CD4-positive, CD25-positive, alpha-beta regulatory T cell (primary cell): Measurements from ENCODE around the gene PSMD7. TPM values are rescaled to one million over a fixed set of nuclear protein-coding genes. Genes with fewer than 3 reads are reported as not detected.

Experiments
- ATAC-seq, 2 donors: fragments of 150-1000 bp; cut with Tn5 transposase; one replicate each; pipeline ENCODE4 v1.10.0; 2021; ENCODE audit warnings: low read depth in 2 of 2, moderate number of reproducible peaks in 2 of 2, moderate library complexity in 1 of 2
- DNase-seq, 3 donors: peaks; one replicate each; pipeline versions ENCODE4 v3.0.0 to v3.0.0-alpha.2; 2012 to 2022; ENCODE audit warnings: mixed read lengths in 1 of 3
- H3K27ac ChIP-seq: one replicate; pipeline ENCODE4 v1.7.0; 2013; ENCODE audit warnings: mild to moderate bottlenecking, low read length; ENCODE audit not compliant: insufficient read depth, poor library complexity, severe bottlenecking
- H3K27me3 ChIP-seq: one replicate; pipeline ENCODE4 v1.7.0; 2013; ENCODE audit warnings: low read length; ENCODE audit not compliant: control insufficient read depth, insufficient read depth
- H3K36me3 ChIP-seq: one replicate; pipeline ENCODE4 v1.7.0; 2013; ENCODE audit warnings: mild to moderate bottlenecking, low read length, moderate library complexity; ENCODE audit not compliant: control insufficient read depth, insufficient read depth
- H3K4me1 ChIP-seq: 2 replicates; pipeline ENCODE4 v1.7.0; 2013; ENCODE audit warnings: mild to moderate bottlenecking, low read length; ENCODE audit not compliant: insufficient read depth, control insufficient read depth, poor library complexity, severe bottlenecking
- H3K4me3 ChIP-seq: one replicate; pipeline ENCODE4 v1.7.0; 2013; ENCODE audit warnings: low read depth, mild to moderate bottlenecking, low read length, moderate library complexity
- H3K9me3 ChIP-seq, 2 experiments: 1 replicate in 1 of 2; 2 replicates in 1 of 2; pipeline ENCODE4 v1.7.0; 2013; ENCODE audit warnings: low read length in 2 of 2, mild to moderate bottlenecking in 1 of 2, moderate library complexity in 1 of 2; ENCODE audit not compliant: control insufficient read depth in 2 of 2
- H3K27ac Mint-ChIP-seq, 3 donors: one replicate each; pipeline ENCODE4 v1.8.0; 2020 to 2022; ENCODE audit warnings: mild to moderate bottlenecking in 3 of 3, mixed read lengths in 3 of 3, moderate library complexity in 2 of 3
- H3K27me3 Mint-ChIP-seq: one replicate; pipeline ENCODE4 v1.8.0; 2022; ENCODE audit warnings: mild to moderate bottlenecking, mixed read lengths
- H3K36me3 Mint-ChIP-seq: one replicate; pipeline ENCODE4 v1.8.0; 2020; ENCODE audit warnings: mixed read lengths
- H3K4me1 Mint-ChIP-seq, 4 donors: one replicate each; pipeline ENCODE4 v1.8.0; 2020 to 2022; ENCODE audit warnings: mixed read lengths in 4 of 4, mild to moderate bottlenecking in 1 of 4
- H3K4me3 Mint-ChIP-seq, 4 donors: one replicate each; pipeline ENCODE4 v1.8.0; 2020 to 2022; ENCODE audit warnings: mild to moderate bottlenecking in 4 of 4, mixed read lengths in 4 of 4, moderate library complexity in 3 of 4
- H3K9me3 Mint-ChIP-seq, 7 donors: one replicate each; pipeline ENCODE4 v1.8.0; 2020 to 2022; ENCODE audit warnings: mixed read lengths in 7 of 7, mild to moderate bottlenecking in 3 of 7, moderate library complexity in 2 of 7
- polyA plus RNA-seq, 4 donors: library from polyadenylated mRNA; unstranded; fragments of 300-500 nt; fragmentation: Illumina TruSeq; gene quantifications; one replicate each; pipeline ENCODE4 v1.2.3, GENCODE V29; 2021
- total RNA-seq: library from RNA; stranded (reverse); gene quantifications from one replicate; pipeline ENCODE4 v1.2.3, GENCODE V29; 2022

Gene PSMD7
- total and polyA plus RNA-seq, 5 donors from 2014 or later = 97.3 to 130 (median 106) TPM

GRCh38 chr16:74280448-74280847 lies 16.2 kb upstream of the PSMD7 start:
- Histone ChIP-seq H3K4me1 (no peaks in the 10 kb centered on the region), H3K27ac (no peak overlapping the region), H3K36me3 (no peaks in the 10 kb centered on the region), H3K27me3 (peaks cover 10% of the 10 kb centered on the region), H3K9me3 (no peaks in the 10 kb centered on the region), H3K4me3 (no peak overlapping the region)
- peak overlapping the region in 1 of 4 donors; percentile 74 for H3K4me3 Mint-ChIP-seq
- DNase-seq (no peak), ATAC-seq (no peak)
- no peaks in the 10 kb centered on the region for H3K36me3 Mint-ChIP-seq
- H3K27ac Mint-ChIP-seq = no peak overlapping the region
- peaks cover 0 to 7% (median 3%) of the 10 kb centered on the region in 7 donors for H3K9me3 Mint-ChIP-seq
- H3K27me3 Mint-ChIP-seq = peaks cover 24% of the 10 kb centered on the region
- no peaks in the 10 kb centered on the region for H3K4me1 Mint-ChIP-seq

DNA sequence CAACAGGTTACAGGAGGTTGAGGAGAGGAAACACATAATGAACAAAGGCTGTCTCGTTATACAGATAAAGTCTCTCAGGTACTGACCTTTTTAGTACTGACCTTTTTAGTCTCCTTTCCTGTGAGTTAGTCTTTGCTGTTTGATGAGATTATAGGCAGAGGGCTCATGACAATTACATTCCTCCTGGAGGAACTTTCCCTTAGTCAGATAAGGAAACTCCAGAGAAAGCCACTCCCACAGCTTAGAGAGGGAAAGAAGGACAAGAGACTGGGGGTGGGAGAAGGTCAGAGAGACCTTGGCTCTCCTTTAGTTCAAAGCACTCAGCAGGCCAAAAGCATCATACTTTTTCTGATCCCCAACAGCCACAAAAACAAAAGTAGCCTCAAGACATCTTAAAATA lies 15.3 kb upstream of the PSMD7 start:
- Mint-ChIP-seq H3K4me3 (no peak overlapping the region), H3K9me3 (peaks cover 0 to 7% (median 3%) of the 10 kb centered on the region in 7 donors), H3K36me3 (no peaks in the 10 kb centered on the region), H3K27ac (no peak overlapping the region), H3K4me1 (no peaks in the 10 kb centered on the region), H3K27me3 (peaks cover 21% of the 10 kb centered on the region)
- ATAC-seq (no peak), DNase-seq (no peak)
- no peaks in the 10 kb centered on the region for H3K36me3 ChIP-seq
- peaks cover 6% of the 10 kb centered on the region for H3K27me3 ChIP-seq
- no peaks in the 10 kb centered on the region for H3K4me1 ChIP-seq
- H3K27ac ChIP-seq = no peak overlapping the region
- no peaks in the 10 kb centered on the region for H3K9me3 ChIP-seq
- H3K4me3 ChIP-seq = no peak overlapping the region

- H3K9me3 Mint-ChIP-seq = peaks cover 0 to 7% (median 3%) of the 10 kb centered on the region in 7 donors
- no peak overlapping the region for H3K4me3 Mint-ChIP-seq
- ATAC-seq = no peak
- H3K36me3 Mint-ChIP-seq = no peaks in the 10 kb centered on the region
- Histone ChIP-seq H3K4me3 (no peak overlapping the region), H3K4me1 (no peaks in the 10 kb centered on the region), H3K27ac (no peak overlapping the region), H3K36me3 (no peaks in the 10 kb centered on the region), H3K9me3 (no peaks in the 10 kb centered on the region), H3K27me3 (peaks cover 2% of the 10 kb centered on the region)
- peaks cover 6% of the 10 kb centered on the region for H3K27me3 Mint-ChIP-seq
- H3K4me1 Mint-ChIP-seq = no peaks in the 10 kb centered on the region
- DNase-seq = no peak
- no peak overlapping the region for H3K27ac Mint-ChIP-seq
Measured at GRCh38 chr16:74283716-74284115, 12.9 kb upstream of the PSMD7 start.

DNA sequence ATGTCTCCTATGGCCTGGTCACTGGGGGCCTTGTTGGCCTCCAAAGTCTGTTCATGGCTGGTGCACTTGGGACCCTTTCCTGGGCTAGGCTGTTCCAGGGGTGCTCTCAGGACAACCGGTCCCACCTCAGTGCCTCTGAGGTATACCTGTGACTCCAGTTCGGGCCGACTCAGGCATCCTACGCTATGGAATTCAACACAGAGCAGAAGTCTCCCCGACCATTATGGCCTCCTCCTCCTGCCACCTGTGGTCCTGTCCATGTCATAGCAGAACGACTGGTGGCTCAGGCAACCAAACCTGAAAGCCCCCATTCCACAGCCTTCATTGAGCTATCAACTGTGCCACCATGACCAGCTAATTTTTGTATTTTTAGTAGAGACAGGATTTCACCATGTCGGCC lies 8.5 kb upstream of the PSMD7 start:
- Histone ChIP-seq H3K4me1 (no peaks in the 10 kb centered on the region), H3K27me3 (no peaks in the 10 kb centered on the region), H3K27ac (no peak overlapping the region), H3K4me3 (no peak overlapping the region), H3K36me3 (peaks cover 2% of the 10 kb centered on the region), H3K9me3 (no peaks in the 10 kb centered on the region)
- peaks cover 7% of the 10 kb centered on the region for H3K36me3 Mint-ChIP-seq
- H3K4me1 Mint-ChIP-seq = peaks cover 0 to 4% (median 0%) of the 10 kb centered on the region in 4 donors
- DNase-seq (no peak), ATAC-seq (no peak)
- H3K9me3 Mint-ChIP-seq = peaks cover 0 to 3% (median 0%) of the 10 kb centered on the region in 7 donors
- no peaks in the 10 kb centered on the region for H3K27me3 Mint-ChIP-seq
- H3K27ac Mint-ChIP-seq = no peak overlapping the region
- H3K4me3 Mint-ChIP-seq = no peak overlapping the region

DNA sequence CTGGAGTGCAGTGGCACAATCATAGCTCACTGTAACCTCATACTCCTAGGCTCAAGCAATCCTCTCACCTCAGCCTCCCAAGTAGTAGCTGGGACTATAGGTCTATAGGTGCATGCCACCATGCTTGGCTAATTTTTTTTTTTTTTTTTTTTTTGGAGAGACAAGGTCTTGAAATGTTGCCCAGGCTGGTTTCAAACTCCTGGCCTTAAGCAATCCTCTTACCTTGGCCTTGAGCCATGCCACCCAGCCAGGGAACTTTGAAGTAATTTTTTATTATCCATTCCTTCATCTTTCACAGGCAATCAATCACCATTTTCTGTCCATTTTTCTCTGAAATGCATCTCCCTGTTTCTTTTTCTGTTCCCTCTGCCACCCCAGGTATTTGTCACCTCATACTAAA lies 6.3 kb upstream of the PSMD7 start:
- peaks cover 2% of the 10 kb centered on the region for H3K36me3 ChIP-seq
- peaks cover 4% of the 10 kb centered on the region for H3K4me1 ChIP-seq
- no peaks in the 10 kb centered on the region for H3K27me3 ChIP-seq
- DNase-seq (no peak), ATAC-seq (no peak)
- no peaks in the 10 kb centered on the region for H3K9me3 ChIP-seq
- peaks cover 0 to 3% (median 0%) of the 10 kb centered on the region in 7 donors for H3K9me3 Mint-ChIP-seq
- H3K4me3 ChIP-seq = no peak overlapping the region
- H3K27ac ChIP-seq = no peak overlapping the region
- H3K27me3 Mint-ChIP-seq = no peaks in the 10 kb centered on the region
- peak overlapping the region in 1 of 4 donors; percentile 33 for H3K4me3 Mint-ChIP-seq
- H3K27ac Mint-ChIP-seq = no peak overlapping the region
- H3K36me3 Mint-ChIP-seq = peaks cover 7% of the 10 kb centered on the region
- peaks cover 0 to 8% (median 6%) of the 10 kb centered on the region in 4 donors for H3K4me1 Mint-ChIP-seq

GRCh38 chr16:74291176-74291575 lies 5.4 kb upstream of the PSMD7 start:
- ATAC-seq (no peak), DNase-seq (no peak)
- Histone ChIP-seq H3K27me3 (no peaks in the 10 kb centered on the region), H3K4me1 (peaks cover 10% of the 10 kb centered on the region), H3K9me3 (no peaks in the 10 kb centered on the region), H3K36me3 (peaks cover 2% of the 10 kb centered on the region), H3K27ac (no peak overlapping the region), H3K4me3 (no peak overlapping the region)
- H3K9me3 Mint-ChIP-seq = peaks cover 0 to 3% (median 0%) of the 10 kb centered on the region in 7 donors
- H3K27me3 Mint-ChIP-seq = no peaks in the 10 kb centered on the region
- H3K36me3 Mint-ChIP-seq = peaks cover 7% of the 10 kb centered on the region
- H3K27ac Mint-ChIP-seq = no peak overlapping the region
- peaks cover 2 to 16% (median 12%) of the 10 kb centered on the region in 4 donors for H3K4me1 Mint-ChIP-seq
- H3K4me3 Mint-ChIP-seq = peak overlapping the region in 2 of 4 donors; percentile 33 to 86

DNA sequence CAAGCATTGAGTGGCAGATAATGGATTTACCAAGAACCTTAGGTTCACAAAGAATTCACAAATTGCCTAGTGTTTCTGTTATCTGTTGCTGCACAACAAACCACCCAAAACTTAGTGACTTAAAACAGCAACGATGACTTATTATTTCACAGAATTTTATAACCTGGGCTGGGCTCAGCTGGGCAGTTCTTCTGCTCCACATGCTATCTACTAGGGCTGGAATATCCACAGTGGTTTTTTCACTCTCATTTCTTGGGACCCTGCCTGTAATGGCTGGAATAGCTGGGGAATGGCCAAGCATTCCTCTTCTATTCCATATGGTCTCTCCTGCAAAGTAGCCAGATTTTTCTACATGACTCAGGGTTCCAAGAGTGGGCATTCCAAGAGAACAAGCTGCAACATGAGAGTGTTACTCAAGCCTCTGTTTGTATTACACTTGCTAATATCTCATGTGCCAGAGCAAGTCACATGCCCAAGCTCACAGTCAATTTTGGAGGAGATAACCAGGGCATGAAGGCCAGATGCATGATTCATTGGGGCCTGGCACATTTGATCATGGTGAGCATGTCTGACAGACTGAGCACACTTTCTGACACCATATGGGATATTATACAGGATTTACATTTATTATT lies 4.9 kb upstream of the PSMD7 start:
- Mint-ChIP-seq H3K4me1 (peaks cover 5 to 19% (median 15%) of the 10 kb centered on the region in 4 donors), H3K9me3 (peaks cover 0 to 3% (median 0%) of the 10 kb centered on the region in 7 donors), H3K27me3 (peaks cover 4% of the 10 kb centered on the region), H3K36me3 (peaks cover 7% of the 10 kb centered on the region), H3K4me3 (peak overlapping the region in 1 of 4 donors; percentile 33), H3K27ac (no peak overlapping the region)
- Histone ChIP-seq H3K9me3 (no peaks in the 10 kb centered on the region), H3K27ac (no peak overlapping the region), H3K4me1 (peaks cover 10% of the 10 kb centered on the region), H3K36me3 (peaks cover 2% of the 10 kb centered on the region), H3K27me3 (no peaks in the 10 kb centered on the region), H3K4me3 (no peak overlapping the region)
- no peak for DNase-seq
- ATAC-seq = no peak

- DNase-seq (no peak), ATAC-seq (peak; percentile 4 to 7)
- peaks cover 7 to 48% (median 31%) of the 10 kb centered on the region in 4 donors for H3K4me1 Mint-ChIP-seq
- H3K9me3 ChIP-seq = no peaks in the 10 kb centered on the region
- H3K36me3 Mint-ChIP-seq = peaks cover 10% of the 10 kb centered on the region
- peak overlapping the region; percentile 100 for H3K4me3 ChIP-seq
- peak overlapping the region; percentile 91 to 98 (median 95) for H3K4me3 Mint-ChIP-seq
- H3K36me3 ChIP-seq = peaks cover 28% of the 10 kb centered on the region
- peaks cover 34% of the 10 kb centered on the region for H3K4me1 ChIP-seq
- peak overlapping the region; percentile 96 for H3K27ac ChIP-seq
- H3K27me3 ChIP-seq = no peaks in the 10 kb centered on the region
- peak overlapping the region; percentile 95 to 100 (median 98) for H3K27ac Mint-ChIP-seq
- H3K9me3 Mint-ChIP-seq = peaks cover 0 to under 1% (median 0%) of the 10 kb centered on the region in 7 donors
- peaks cover 6% of the 10 kb centered on the region for H3K27me3 Mint-ChIP-seq
Measured at GRCh38 chr16:74296104-74296431, 546 bp upstream of the PSMD7 start.
